NK-92 (cell line): ENCODE results near the gene DISP3.

Experiments
- DNase-seq: peaks from one replicate; lab custom pipeline; 2025; ENCODE audit not compliant: unreplicated experiment; lab: John Stamatoyannopoulos, UW

Gene DISP3

DNA sequence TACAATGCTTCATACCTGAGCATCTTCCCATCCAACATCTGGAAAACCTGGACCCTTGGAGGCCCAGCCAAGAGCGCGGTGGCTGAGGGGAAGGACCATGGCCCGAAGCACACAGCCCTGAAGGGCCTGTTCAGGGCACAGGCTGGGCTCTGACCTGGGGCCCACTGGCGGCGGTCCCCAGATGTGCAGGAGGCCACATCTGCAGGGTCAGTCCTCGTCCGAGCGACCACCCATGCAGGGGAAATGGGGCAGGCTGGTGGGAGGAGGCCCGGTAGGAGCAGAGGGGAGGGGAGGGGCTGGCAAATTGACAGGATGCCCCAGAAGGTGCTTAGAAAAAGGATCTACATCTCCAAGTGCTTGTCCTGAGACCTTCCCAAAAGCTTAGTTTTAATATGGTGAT, 59.9 kb downstream of the DISP3 start:
- no peak for DNase-seq

DNA sequence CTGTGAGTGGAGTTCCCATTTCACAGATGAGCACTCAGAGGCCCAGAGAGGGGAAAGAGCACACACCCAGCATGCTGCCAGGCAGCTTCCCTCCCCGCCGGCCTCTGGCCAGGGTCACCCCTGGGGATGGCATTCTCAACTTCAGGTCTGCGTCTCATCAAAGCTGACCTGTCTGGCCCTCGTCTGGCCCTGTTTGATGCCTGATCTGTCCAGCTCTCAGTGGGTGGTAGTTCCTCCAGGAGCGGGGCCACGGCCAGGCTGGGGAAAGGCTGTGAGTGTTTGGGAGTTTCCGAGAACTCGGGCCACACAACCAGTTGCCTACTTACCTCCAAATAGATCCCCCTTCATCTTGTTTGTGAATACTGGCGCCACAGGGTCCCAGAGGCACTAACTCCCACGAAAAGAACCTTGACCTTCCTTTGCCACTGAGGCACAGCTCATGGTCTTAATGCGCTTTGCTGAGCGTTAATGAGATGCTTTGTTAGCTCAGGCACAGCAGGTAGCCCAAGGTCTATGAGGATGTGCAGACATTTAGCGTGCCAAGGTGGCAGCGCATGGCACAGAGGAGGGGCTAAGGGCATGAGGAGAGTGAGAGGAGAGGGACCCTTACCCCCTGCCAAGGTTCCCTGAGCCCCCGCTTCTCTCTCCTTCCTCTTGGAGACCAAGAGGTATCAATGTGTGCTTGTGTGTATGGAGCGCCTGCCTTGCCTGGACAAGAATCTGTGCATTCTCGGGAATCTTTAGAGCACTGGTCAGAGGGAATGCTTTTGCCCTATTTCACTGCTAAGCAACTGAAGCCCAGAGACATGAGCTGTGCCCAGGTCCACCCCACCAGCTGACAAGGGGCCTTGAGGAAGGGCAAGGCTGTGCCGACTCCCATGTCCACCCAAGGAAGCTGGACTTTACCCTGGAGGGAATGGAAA, 61.2 kb downstream of the DISP3 start:
- no peak for DNase-seq

DNA sequence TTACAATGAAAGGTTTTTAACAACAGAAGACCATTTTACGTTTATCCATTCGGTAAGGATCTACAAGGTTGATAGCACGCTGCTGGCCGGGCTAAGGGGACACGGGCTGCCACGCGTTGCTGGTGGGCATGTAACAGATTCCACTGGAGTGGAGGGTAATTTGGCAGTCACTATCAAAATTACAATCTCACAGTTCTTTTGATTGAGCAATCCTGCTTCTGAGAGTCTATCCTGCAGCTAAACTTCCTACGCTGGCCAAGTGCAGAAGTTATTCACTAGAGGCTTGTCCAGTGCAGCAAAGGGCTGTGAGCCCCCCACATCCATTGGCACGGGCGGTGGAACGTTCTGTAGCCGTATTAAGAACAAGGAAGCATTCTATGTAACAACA, 61.8 kb downstream of the DISP3 start:
- DNase-seq, result no peak

DNA sequence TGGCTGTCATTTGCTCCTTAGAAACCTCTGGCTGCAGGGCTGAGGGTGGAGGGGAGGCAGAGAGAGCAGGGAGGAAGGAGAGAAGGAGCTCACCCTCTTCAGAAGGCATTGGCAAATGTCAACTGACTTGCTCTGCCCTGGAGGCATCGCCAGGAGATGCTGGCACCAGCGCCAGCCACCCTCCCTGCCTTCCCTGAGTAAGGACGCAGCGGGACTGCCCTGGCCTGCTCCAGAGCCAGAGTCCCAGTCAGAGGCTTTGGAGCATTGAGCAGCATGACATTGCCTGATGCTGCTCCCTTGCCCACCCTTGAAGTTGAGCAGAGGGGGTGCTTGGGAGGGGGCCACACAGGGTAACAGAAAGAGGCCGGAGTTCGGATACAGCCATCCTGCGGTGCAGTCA, 62.3 kb downstream of the DISP3 start:
- DNase-seq, result no peak

DNA sequence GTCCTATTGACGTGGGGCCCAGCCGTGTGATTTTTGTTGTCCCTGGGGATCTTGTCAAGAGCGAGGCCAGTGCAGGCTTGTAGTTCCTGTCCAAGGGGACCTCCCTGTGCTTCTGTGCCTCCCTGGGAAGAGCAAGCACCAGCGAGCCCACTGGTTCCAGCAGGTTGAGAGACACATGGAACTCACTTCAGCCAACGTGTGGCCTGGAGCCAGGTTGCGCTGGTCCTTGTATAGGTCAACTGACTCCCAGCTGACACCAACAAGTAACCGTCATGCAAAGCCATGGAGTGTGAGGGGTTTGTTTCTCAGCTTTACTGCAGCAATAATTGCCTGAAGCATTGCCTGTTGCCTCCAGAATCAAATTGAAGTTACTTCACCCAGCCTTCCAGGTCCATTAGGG, 63.0 kb downstream of the DISP3 start:
- DNase-seq, result no peak

DNA sequence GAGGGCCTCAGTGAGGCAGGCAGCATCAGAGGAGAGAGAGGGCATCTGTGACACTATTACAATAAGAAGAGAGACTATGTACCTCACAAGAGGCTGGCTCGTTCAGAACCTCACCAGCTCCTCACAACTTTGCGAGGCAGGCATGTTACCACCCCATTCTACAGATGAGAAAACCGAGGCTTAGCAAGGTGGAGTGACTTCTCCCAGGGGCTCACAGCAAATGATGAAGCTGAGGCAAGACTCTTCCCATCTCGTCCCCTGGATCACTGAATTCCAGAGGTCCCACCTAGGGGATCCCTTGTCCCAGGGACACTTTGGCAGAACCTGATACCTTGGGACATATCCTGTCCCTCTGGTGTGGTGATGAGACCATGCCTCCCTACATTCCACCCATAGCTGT, 64.4 kb downstream of the DISP3 start:
- DNase-seq, result no peak

DNA sequence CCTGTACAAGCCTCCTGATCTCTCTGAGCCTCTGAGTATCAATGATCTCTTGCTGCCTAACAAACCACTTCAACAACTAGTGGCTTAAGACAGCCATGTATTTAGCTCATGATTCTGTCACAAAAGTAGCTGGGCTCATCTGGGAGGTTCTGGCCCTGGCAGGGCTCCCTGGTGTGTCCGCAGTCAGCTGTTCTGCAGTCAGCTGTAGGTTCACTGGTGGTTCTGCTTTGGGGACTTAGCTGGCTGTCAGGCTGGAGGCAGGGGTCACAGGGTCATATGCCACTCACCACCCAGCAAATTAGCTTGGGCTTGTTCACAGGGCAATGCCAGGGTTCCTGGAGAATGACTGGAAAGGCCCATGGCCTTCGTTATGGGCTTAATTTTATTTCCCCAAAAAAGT, 64.8 kb downstream of the DISP3 start:
- DNase-seq, result no peak

DNA sequence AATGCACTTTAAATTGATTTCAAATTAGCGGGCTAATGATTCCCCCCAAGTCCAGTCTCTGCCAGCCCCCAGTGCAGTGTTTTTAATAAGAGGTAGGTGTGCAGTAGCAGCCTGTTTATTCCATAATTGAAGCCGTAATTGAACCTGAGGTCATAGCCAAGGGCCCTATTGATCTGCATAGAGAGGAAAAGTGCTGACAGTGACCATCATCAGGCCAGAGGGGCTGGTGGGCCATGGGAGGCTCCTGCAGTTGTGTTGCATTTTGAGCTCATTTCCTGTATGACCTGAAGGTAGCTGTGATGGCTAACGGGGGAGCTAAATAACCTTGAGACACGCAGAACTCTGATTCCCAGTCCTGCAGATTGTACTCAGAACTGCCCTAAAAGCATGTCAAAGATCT, 67.5 kb downstream of the DISP3 start:
- no peak for DNase-seq

DNA sequence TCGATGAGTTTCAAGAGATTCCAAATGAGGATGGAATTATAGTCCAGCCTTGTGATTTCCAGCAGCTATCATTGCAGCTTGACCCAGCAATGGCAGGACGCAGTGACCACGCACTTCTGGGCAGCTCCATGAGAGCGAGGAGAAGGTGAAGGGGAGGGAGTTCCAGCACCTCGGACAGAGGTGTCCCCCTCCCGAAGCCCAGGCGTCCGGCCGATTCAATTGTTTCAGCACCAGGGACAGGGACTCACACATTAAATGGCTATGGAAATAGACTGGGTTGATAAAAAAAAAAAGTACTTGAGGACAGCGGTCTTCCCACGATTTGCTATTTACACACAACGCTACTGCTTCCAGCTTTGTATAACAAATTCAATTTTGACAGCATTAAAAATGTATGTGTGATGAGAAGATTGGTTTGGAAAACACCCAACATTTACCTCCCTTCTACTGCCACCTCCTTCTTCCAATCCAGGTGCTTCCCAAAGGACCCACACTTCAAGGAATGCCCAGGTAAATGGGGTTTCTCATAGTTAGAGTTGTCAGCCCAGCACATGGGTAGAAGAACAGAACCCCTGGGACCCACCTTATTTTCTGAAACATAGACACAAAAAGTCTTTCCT, 71.8 kb downstream of the DISP3 start:
- no peak for DNase-seq

DNA sequence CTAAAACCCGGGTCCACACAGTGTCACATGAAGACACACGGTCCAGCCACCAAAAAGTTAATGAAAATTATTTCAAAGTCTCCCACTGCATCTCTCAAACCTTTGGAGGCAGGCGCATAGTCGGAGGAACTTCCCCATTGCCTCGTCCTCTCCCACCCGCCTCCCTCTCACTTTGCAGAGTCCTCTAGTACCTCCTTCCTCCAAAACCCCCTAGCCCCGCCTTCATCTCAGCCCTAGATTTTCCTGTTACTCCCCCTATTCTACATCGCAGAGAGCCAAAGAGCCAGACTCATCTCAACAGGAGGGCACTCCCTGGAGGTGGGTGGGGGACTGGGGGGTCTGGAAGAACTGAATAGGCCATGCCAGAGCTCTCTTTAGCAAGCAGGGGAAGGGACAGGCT, 79.3 kb downstream of the DISP3 start:
- no peak for DNase-seq

DNA sequence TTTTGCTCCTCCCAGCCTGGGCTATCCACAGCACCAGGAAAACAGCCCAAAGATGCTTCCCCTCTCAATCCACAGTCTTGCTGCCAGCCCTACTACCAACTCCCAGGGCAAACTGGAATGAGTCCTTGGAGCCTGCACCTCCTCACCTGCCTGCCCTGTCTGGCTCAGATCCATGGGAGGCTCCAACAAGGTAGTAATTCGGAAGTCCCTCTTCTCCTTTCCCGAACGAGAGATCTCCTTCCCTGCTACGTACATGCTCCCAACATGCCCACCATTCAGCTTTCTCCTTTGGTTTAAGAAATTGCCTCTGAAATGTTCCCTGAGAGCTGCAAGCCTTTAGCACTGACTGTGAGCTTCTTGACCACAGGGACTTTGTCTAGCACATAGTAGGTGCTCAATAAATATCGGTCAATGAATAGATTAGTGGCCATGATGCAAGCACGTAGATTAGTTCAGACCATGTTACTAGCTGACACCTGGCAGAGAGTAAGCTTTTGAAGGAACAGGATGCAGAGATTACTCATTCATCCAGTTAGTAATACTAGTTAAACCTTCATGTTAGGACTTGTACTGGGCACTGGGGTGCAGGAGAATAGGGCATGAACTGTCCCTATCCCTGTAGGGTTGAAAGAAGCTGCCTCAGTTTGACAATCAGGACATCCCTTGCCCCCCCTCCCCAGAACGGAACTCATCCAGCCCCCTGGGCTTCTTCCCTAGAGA, 80.1 kb downstream of the DISP3 start:
- no peak for DNase-seq

DNA sequence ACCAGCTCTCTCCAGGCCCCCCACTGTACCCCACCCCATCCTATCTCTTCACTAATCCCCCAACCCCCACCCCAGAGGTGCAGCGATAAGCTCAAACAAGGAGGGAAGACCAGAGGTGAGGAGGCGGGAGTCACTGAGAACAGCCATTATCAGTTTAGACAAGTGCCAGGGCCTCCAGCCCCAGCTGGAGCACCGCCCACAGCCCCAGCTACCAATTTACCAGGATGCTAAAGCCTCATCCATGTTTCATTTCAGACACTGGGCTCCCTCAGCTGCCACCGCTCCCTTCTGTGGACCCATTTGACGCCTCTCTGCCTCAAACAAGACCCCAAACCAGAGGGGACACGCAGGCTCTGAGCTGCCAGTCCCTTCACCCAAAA, 80.6 kb downstream of the DISP3 start:
- no peak for DNase-seq

DNA sequence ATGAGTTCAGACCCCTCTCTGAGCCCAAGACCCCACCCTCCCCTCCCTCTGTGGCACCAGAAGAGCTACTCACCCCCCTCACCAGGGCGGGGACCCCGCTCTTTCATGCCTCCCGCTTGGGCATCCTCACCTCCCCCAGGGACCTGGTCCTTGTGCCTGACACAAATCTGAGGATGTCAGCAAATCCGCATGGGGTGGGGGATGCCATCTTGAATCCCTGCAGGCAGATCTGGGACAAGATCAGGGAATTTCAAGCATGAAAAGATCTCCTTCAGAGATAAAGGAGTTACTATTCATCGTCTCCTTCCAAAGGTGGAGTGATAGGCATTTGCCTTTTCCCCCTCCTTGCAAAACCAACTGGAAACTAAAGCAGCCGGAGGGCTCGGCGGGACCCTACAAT, 81.1 kb downstream of the DISP3 start:
- DNase-seq, result no peak

DNA sequence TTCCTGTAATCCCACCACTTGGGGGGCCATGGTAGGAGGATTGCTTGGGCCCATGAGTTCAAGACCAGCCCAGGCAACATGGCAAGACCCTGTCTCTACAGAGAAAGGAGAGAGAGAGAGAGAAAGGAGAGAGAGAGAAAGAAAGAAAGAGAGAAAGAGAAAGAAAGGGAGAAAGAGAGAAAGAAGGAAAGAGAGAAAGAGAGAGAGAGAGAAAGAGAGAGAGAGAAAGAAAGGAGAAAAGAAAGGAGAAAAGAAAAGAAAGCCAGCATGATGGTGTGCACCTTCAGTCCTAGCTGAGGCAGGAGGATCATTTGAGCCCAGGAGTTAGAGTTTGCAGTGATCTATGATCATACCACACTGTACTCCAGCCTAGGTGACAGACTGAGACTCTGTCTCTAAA, 82.8 kb downstream of the DISP3 start:
- DNase-seq, result no peak

DNA sequence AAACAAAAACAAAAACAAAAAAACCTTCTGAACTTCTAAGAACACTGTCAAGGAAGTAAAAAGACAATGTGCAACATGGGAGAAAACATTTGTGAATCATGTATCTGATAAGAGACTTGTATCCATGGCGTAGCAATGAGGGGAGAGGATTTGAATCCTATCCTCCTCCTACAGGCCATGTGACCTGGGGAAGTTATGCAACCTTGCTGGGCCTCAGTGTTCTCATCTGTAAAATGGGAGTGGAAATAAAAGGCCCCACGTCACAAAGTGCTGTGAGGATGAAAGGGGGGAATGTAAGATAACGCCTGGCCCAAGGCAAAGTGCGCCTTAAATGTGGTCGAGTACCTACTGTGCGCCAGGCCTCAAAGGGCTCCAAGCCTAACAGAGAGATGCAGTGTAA, 83.7 kb downstream of the DISP3 start:
- no peak for DNase-seq

DNA sequence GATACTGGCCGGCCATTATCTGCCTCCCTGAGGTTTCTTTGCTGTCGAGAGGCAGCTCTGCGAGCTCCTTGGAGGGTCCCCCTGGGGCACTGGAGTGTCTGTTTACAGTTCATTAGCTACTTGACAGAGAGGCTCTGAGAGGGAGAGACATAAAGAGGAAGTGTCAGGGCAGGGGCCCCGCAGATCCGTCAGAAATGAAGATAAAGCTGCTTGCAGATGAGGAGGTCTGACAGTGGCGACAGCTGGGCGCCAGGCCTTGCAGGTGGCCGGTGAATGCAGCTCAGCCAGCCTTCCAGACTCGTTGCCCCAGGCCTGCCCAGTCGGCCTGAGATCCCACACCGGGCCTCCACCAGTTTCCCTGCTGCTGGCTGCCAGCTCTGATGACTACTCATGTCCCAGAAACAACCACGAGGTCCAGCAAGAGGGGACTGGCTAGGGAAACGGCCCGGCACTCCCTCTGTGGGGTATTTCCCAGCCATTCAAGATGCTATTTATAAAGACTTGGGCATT, 84.7 kb downstream of the DISP3 start:
- no peak for DNase-seq

DNA sequence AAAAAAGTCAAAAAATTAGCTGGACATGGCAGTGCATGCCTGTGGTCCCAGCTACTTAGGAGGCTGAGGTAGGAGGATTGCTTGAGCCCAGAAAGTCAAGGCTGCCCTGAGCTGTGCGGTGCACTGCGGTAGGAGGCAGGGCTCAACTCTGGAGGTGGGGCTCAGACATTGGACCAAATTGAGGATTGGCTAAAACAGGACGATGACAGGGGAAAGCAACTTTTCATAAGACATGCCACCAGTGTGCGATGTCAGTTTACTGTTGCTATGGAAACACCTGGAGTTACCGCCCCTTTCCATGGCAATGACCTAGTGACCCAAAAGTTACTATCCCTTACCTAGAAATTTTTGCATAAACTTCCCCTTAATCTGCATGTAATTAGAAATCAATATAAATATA, 85.3 kb downstream of the DISP3 start:
- DNase-seq, result no peak

DNA sequence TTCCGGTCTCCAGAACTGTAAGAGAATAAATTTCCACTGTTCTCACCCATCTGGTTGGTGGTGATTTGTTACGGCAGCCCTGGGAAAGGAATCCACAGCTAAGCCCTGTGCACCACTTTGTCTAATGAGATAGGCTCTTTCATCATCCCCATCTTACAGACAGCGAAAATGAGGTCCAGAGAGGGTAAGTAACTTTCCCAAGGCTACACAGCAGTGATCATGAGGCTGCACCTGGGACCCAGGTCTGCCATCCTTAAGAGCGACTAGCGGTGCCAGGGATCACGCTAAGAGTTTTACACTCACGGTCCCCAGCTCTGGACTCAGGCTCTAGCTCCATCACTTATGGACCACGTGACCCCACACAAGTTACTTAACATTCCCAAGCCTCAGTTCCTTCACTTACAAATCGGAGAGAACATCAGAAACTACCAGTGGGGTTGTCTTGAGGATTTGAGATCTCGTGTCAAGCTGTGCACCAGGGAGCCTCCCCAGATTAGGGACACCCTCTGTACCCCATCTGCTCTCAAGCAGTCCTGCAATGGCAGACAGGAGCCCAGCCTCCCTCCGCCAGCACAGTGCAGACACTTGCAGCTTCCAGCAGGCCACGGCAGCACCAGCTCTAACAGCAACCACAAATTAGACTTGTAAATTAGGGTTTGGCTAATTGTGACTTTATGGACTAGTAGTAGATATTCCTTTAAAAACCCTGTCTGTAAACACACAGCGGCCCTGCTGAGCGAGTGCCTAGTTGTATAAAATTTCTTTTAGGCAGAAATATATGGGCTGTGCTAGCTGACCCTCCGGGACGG, 87.3 kb downstream of the DISP3 start:
- no peak for DNase-seq

DNA sequence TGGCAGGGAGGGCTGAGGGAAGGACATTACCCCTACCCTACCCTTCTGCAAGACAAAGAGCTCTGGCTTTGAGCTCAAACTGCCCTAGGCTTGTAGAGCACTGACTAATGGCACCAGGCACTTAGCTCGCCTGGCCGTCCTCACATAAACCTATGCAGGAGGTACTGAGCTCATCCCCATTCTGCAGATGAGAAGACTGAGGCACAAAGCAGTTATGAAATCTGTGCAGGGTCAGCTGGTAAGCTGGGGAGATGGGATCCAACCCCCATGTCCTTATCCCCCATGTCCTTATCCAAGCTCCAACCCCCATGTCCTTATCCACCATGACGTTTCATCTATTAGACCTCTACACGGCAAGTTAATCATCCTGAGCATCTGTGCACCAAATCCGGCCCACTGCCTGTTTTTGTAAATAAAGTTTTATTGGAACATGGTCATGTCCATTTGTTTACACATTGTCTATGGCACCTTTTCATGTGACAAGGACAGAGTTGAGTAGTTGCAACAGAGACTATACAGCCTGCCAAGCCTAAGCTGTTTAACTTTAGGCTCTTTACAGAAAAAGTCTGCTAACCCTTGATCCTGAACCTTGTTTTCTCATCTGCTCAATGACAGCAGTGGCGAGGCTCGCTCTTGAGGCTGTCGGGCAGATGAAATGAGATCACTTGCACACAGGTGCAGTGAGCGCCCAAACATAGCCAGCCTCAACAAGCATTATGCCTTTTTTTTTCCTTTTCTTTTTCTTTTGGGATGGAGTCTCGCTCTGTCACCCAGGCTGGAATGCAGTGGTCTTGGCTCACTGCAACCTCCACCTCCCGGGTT, 88.5 kb downstream of the DISP3 start:
- no peak for DNase-seq

DNA sequence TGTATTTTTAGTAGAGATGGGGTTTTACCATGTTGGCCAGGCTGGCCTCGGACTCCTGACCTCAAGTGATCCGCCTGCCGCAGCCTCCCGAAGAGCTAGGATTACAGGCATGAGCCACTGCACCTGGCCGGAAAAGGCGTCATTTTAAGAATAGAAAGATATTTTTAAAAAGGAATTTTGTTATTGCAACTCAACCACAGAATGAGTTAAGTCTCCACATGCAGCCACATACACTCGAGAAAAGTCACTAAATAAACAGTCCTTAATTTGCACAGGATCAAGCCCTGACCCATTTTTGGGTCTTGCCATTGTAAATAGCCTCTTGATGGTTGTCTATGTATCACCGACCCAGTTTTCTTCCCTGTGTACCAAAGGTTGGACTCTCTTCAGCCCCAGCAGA, 89.7 kb downstream of the DISP3 start:
- no peak for DNase-seq
